ENCODE data around the gene ABAT.

ABAT gene

GRCh38 chr16:8751481-8752311 lies 77.3 kb downstream of the ABAT start:
- no peak overlapping the region for H3K27ac ChIP-seq
- TF ChIP-seq CTCF (IDR thresholded peaks at IDR 0.05) (no peak), ZFX (IDR thresholded peaks at IDR 0.05; ENCODE audit: borderline replicate concordance) (no peak)

GRCh38 chr16:8752706-8753105 lies 78.3 kb downstream of the ABAT start:
- H3K27ac ChIP-seq, result no peak overlapping the region
- TF ChIP-seq ZFX (IDR thresholded peaks at IDR 0.05; ENCODE audit: borderline replicate concordance), result no peak

- H3K27ac ChIP-seq, result no peak overlapping the region
- TF ChIP-seq CTCF (IDR thresholded peaks at IDR 0.05), result no peak
- no peak for TF ChIP-seq ZFX (IDR thresholded peaks at IDR 0.05; ENCODE audit: borderline replicate concordance)
Measured at GRCh38 chr16:8753416-8754054, 79.1 kb downstream of the ABAT start.

- no peak for TF ChIP-seq CTCF (IDR thresholded peaks at IDR 0.05)
- no peak overlapping the region for H3K27ac ChIP-seq
Measured at GRCh38 chr16:8756755-8757154, 82.3 kb downstream of the ABAT start.

GRCh38 chr16:8758022-8758421 lies 83.6 kb downstream of the ABAT start:
- no peak for TF ChIP-seq CTCF (IDR thresholded peaks at IDR 0.05)
- TF ChIP-seq ZFX (IDR thresholded peaks at IDR 0.05; ENCODE audit: borderline replicate concordance), result no peak
- no peak overlapping the region for H3K27ac ChIP-seq

GRCh38 chr16:8760021-8760420 lies 85.6 kb downstream of the ABAT start:
- no peak for TF ChIP-seq ZFX (IDR thresholded peaks at IDR 0.05; ENCODE audit: borderline replicate concordance)
- TF ChIP-seq CTCF (IDR thresholded peaks at IDR 0.05), result no peak
- no peak overlapping the region for H3K27ac ChIP-seq

- no peak overlapping the region for H3K27ac ChIP-seq
- no peak for TF ChIP-seq CTCF (IDR thresholded peaks at IDR 0.05)
- TF ChIP-seq ZFX (IDR thresholded peaks at IDR 0.05; ENCODE audit: borderline replicate concordance), result no peak
Measured at GRCh38 chr16:8761078-8761477, 86.7 kb downstream of the ABAT start.
